ENCODE results near the gene TMEM174. TPM values are rescaled to one million over a fixed set of nuclear protein-coding genes. Genes with fewer than 3 reads are reported as not detected.

The TMEM174 gene
- total RNA-seq, 1 donor from 2014 or later, result not detected

GRCh38 chr5:73171495-73171894 is 1.5 kb upstream of the TMEM174 start:
- H3K36me3 Mint-ChIP-seq, result no peaks in the 10 kb centered on the region
- H3K4me3 ChIP-seq, result no peak overlapping the region

GRCh38 chr5:73174100-73174815 is 1.3 kb downstream of the TMEM174 start:
- Histone ChIP-seq H3K27me3 (no peaks in the 10 kb centered on the region), H3K27ac (no peak overlapping the region), H3K9me3 (ENCODE audit: low read depth) (no peaks in the 10 kb centered on the region), H3K4me3 (no peak overlapping the region), H3K9ac (no peak overlapping the region), H2AFZ (replicated peaks) (no peak overlapping the region), H3K4me1 (no peaks in the 10 kb centered on the region), H3K36me3 (no peaks in the 10 kb centered on the region), H3K79me2 (ENCODE audit: low read depth) (no peaks in the 10 kb centered on the region), H4K20me1 (ENCODE audit: low read depth) (no peaks in the 10 kb centered on the region), H3K4me2 (no peak overlapping the region), H3F3A (ENCODE audit: low read depth) (no peaks in the 10 kb centered on the region)
- Mint-ChIP-seq H3K9me3 (peaks cover 5% of the 10 kb centered on the region), H3K4me1 (peaks cover 18% of the 10 kb centered on the region), H3K27me3 (ENCODE audit: insufficient read depth, low read depth) (peaks cover 4% of the 10 kb centered on the region), H3K4me3 (no peak overlapping the region), H3K27ac (no peak overlapping the region), H3K36me3 (no peaks in the 10 kb centered on the region)
- TF ChIP-seq EZH2phosphoT487 (IDR thresholded peaks at IDR 0.05) (no peak), EZH2 (IDR thresholded peaks at IDR 0.05) (no peak), CTCF (IDR thresholded peaks at IDR 0.05) (no peak)
- DNase-seq (ENCODE audit: low spot score), result no peak

More at GRCh38 chr5:73171495-73171894, 1.5 kb upstream of the TMEM174 start:
- no peak overlapping the region for H2AFZ ChIP-seq (replicated peaks)
- no peak overlapping the region for H3K4me2 ChIP-seq
- no peaks in the 10 kb centered on the region for H3K4me1 ChIP-seq
- H3K79me2 ChIP-seq (ENCODE audit: low read depth), result no peaks in the 10 kb centered on the region
- H3F3A ChIP-seq (ENCODE audit: low read depth), result no peaks in the 10 kb centered on the region
- Mint-ChIP-seq H3K27me3 (ENCODE audit: insufficient read depth, low read depth) (peaks cover 4% of the 10 kb centered on the region), H3K4me1 (peaks cover 13% of the 10 kb centered on the region), H3K27ac (no peak overlapping the region), H3K4me3 (no peak overlapping the region), H3K9me3 (peaks cover 5% of the 10 kb centered on the region)
- H3K36me3 ChIP-seq, result no peaks in the 10 kb centered on the region
- TF ChIP-seq CTCF (IDR thresholded peaks at IDR 0.05), result no peak
- no peak for TF ChIP-seq EZH2phosphoT487 (IDR thresholded peaks at IDR 0.05)
- no peak for TF ChIP-seq EZH2 (IDR thresholded peaks at IDR 0.05)
- no peaks in the 10 kb centered on the region for H3K9me3 ChIP-seq (ENCODE audit: low read depth)
- no peak overlapping the region for H3K9ac ChIP-seq
- no peak overlapping the region for H3K27ac ChIP-seq
- no peaks in the 10 kb centered on the region for H3K27me3 ChIP-seq
- DNase-seq (ENCODE audit: low spot score), result no peak
- H4K20me1 ChIP-seq (ENCODE audit: low read depth), result no peaks in the 10 kb centered on the region

- Histone ChIP-seq H2AFZ (replicated peaks) (no peak overlapping the region), H3K27ac (no peak overlapping the region), H3K4me3 (no peak overlapping the region), H3F3A (ENCODE audit: low read depth) (no peaks in the 10 kb centered on the region), H3K27me3 (no peaks in the 10 kb centered on the region), H3K4me1 (no peaks in the 10 kb centered on the region), H3K4me2 (no peak overlapping the region), H3K9ac (no peak overlapping the region), H4K20me1 (ENCODE audit: low read depth) (no peaks in the 10 kb centered on the region), H3K9me3 (ENCODE audit: low read depth) (no peaks in the 10 kb centered on the region), H3K36me3 (no peaks in the 10 kb centered on the region), H3K79me2 (ENCODE audit: low read depth) (no peaks in the 10 kb centered on the region)
- Mint-ChIP-seq H3K27me3 (ENCODE audit: insufficient read depth, low read depth) (no peaks in the 10 kb centered on the region), H3K4me1 (peaks cover 18% of the 10 kb centered on the region), H3K27ac (no peak overlapping the region), H3K4me3 (no peak overlapping the region), H3K36me3 (no peaks in the 10 kb centered on the region), H3K9me3 (no peaks in the 10 kb centered on the region)
- TF ChIP-seq CTCF (IDR thresholded peaks at IDR 0.05) (no peak), EZH2phosphoT487 (IDR thresholded peaks at IDR 0.05) (no peak), EZH2 (IDR thresholded peaks at IDR 0.05) (no peak)
- DNase-seq (ENCODE audit: low spot score), result no peak
Measured at GRCh38 chr5:73176250-73176649, 3.3 kb downstream of the TMEM174 start.
